ENCODE results near the gene CYP17A1. TPM values are rescaled to one million over a fixed set of nuclear protein-coding genes. Genes with fewer than 3 reads are reported as not detected.

Gene CYP17A1
- total and polyA plus RNA-seq, 2 experiments from 2014 or later = not detected

DNA sequence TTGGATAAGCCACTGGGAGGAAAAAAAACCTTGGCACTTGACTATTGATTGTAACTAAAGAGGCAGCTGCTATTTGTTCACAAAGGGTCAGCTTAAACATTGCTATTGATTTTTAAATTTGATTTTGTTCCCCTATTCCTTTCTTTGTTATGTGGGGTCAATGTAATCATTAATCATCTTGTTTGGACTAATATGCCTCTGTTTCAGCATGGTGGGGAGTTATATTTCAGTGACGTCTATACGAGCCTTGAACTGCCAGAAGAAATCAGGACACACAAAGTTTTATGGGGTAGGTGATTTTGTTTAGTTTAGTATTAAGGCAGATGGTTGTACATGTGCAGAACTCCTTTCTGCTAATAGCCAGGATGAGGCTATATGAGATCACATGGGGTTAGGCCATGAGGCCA is 39.5 kb upstream of the CYP17A1 start:
- no peak for DNase-seq (ENCODE audit: low spot score)
- no peak for ATAC-seq
- Histone ChIP-seq H3K27ac (ENCODE audit: low read depth) (no peak overlapping the region), H3K4me1 (ENCODE audit: insufficient read depth) (no peaks in the 10 kb centered on the region), H3K27me3 (ENCODE audit: insufficient read depth) (no peaks in the 10 kb centered on the region), H2AFZ (no peak overlapping the region), H3K4me2 (no peak overlapping the region), H3F3A (replicated peaks; ENCODE audit: low read depth) (no peaks in the 10 kb centered on the region), H4K20me1 (replicated peaks; ENCODE audit: insufficient read depth) (no peaks in the 10 kb centered on the region), H3K79me2 (replicated peaks; ENCODE audit: insufficient read depth) (no peaks in the 10 kb centered on the region), H3K9me2 (ENCODE audit: insufficient read depth) (no peaks in the 10 kb centered on the region), H3K4me3 (no peak overlapping the region), H3K36me3 (ENCODE audit: insufficient read depth) (no peaks in the 10 kb centered on the region)
- TF ChIP-seq ZNF114 (CRISPR knock-in tag; IDR thresholded peaks at IDR 0.05) (no peak), JUNB (IDR thresholded peaks at IDR 0.05; ENCODE audit: unreplicated experiment) (no peak)
- Mint-ChIP-seq H3K4me1 (no peaks in the 10 kb centered on the region), H3K27me3 (ENCODE audit: insufficient read depth, low read depth, poor library complexity) (no peaks in the 10 kb centered on the region), H3K36me3 (ENCODE audit: low read depth) (no peaks in the 10 kb centered on the region; the same call in 2 of the 3 replicates), H3K27ac (no peak overlapping the region), H3K4me3 (no peak overlapping the region), H3K9me3 (no peaks in the 10 kb centered on the region)

DNA sequence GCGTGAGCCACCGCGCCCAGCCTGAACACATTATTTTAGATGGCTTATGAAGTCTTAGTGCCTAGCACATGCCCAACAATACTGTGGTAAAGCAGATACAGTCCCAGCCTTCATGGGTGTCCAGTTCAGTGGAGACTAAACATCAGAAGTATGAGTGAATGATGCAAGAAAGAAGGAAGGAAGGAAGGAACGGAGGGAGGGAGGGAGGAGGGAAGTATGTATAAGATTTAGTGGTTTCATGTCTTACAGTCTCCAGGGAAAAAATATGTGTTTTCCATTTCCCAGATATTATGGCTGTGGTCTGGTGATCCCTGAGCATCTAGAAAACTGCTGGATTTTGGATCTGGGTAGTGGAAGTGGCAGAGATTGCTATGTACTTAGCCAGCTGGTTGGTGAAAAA is 35.0 kb upstream of the CYP17A1 start:
- Mint-ChIP-seq H3K4me3 (no peak overlapping the region), H3K4me1 (peaks cover 10% of the 10 kb centered on the region), H3K27me3 (ENCODE audit: insufficient read depth, low read depth, poor library complexity) (peaks cover 5% of the 10 kb centered on the region), H3K36me3 (ENCODE audit: low read depth) (no peaks in the 10 kb centered on the region; the same call in 2 of the 3 replicates), H3K27ac (no peak overlapping the region), H3K9me3 (no peaks in the 10 kb centered on the region)
- DNase-seq (ENCODE audit: low spot score) (no peak), ATAC-seq (no peak)
- no peak overlapping the region for H3K4me2 ChIP-seq
- H3K27ac ChIP-seq (ENCODE audit: low read depth) = no peak overlapping the region
- H4K20me1 ChIP-seq (replicated peaks; ENCODE audit: insufficient read depth) = no peaks in the 10 kb centered on the region
- H3K4me3 ChIP-seq = no peak overlapping the region
- H3F3A ChIP-seq (replicated peaks; ENCODE audit: low read depth) = peaks cover 10% of the 10 kb centered on the region
- no peaks in the 10 kb centered on the region for H3K27me3 ChIP-seq (ENCODE audit: insufficient read depth)
- H3K4me1 ChIP-seq (ENCODE audit: insufficient read depth) = no peaks in the 10 kb centered on the region
- TF ChIP-seq NANOG (IDR thresholded peaks at IDR 0.05; ENCODE audit: borderline replicate concordance) = no peak
- TF ChIP-seq ZNF114 (CRISPR knock-in tag; IDR thresholded peaks at IDR 0.05) = no peak
- no peak for TF ChIP-seq POLR2AphosphoS5 (IDR thresholded peaks at IDR 0.05; ENCODE audit: low read depth)
- no peak for TF ChIP-seq STAT1 (IDR thresholded peaks at IDR 0.05; ENCODE audit: unreplicated experiment)
- no peak for TF ChIP-seq CREB1 (CRISPR knock-in tag; IDR thresholded peaks at IDR 0.05; ENCODE audit: low read depth)
- TF ChIP-seq, protein P1, sequence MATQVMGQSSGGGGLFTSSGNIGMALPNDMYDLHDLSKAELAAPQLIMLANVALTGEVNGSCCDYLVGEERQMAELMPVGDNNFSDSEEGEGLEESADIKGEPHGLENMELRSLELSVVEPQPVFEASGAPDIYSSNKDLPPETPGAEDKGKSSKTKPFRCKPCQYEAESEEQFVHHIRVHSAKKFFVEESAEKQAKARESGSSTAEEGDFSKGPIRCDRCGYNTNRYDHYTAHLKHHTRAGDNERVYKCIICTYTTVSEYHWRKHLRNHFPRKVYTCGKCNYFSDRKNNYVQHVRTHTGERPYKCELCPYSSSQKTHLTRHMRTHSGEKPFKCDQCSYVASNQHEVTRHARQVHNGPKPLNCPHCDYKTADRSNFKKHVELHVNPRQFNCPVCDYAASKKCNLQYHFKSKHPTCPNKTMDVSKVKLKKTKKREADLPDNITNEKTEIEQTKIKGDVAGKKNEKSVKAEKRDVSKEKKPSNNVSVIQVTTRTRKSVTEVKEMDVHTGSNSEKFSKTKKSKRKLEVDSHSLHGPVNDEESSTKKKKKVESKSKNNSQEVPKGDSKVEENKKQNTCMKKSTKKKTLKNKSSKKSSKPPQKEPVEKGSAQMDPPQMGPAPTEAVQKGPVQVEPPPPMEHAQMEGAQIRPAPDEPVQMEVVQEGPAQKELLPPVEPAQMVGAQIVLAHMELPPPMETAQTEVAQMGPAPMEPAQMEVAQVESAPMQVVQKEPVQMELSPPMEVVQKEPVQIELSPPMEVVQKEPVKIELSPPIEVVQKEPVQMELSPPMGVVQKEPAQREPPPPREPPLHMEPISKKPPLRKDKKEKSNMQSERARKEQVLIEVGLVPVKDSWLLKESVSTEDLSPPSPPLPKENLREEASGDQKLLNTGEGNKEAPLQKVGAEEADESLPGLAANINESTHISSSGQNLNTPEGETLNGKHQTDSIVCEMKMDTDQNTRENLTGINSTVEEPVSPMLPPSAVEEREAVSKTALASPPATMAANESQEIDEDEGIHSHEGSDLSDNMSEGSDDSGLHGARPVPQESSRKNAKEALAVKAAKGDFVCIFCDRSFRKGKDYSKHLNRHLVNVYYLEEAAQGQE (IDR thresholded peaks at IDR 0.05; ENCODE audit: unreplicated experiment) = no peak
- no peak overlapping the region for H2AFZ ChIP-seq
- no peaks in the 10 kb centered on the region for H3K9me2 ChIP-seq (ENCODE audit: insufficient read depth)
- H3K79me2 ChIP-seq (replicated peaks; ENCODE audit: insufficient read depth) = no peaks in the 10 kb centered on the region
- no peaks in the 10 kb centered on the region for H3K36me3 ChIP-seq (ENCODE audit: insufficient read depth)

DNA sequence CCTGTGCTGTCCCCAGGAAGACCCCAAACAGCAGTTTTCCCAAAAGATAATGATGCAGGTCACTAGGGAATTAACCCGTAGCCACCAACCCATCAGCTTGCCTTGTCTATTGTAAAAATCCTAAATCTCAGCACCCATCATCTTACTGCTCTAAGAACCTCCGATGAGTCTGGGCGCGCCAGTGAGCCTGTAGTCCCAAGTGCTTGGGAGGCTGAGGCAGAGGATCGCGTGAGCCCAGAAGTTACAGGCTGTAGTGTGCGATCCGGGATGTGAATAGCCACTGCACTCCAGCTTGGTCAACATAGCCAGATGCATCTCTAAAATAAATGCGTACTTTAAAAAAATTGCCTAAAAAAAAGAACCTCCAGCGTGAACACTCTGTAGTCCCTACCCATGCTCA is 33.0 kb upstream of the CYP17A1 start:
- H3K79me2 ChIP-seq (replicated peaks; ENCODE audit: insufficient read depth) = no peaks in the 10 kb centered on the region
- H3K36me3 ChIP-seq (ENCODE audit: insufficient read depth) = no peaks in the 10 kb centered on the region; the same call in 1 of the 2 replicates
- ATAC-seq (peak; percentile 17), DNase-seq (ENCODE audit: low spot score) (peak; percentile 37)
- H3K4me1 ChIP-seq (ENCODE audit: insufficient read depth) = no peaks in the 10 kb centered on the region
- peak overlapping the region; percentile 76 for H3K4me2 ChIP-seq
- H3K4me3 ChIP-seq = peak overlapping the region; percentile 63
- no peaks in the 10 kb centered on the region for H4K20me1 ChIP-seq (replicated peaks; ENCODE audit: insufficient read depth)
- no peaks in the 10 kb centered on the region; the same call in 2 of the 3 replicates for H3K36me3 Mint-ChIP-seq (ENCODE audit: low read depth)
- no peak overlapping the region for H3K27ac ChIP-seq (ENCODE audit: low read depth)
- H3K27me3 Mint-ChIP-seq (ENCODE audit: insufficient read depth, low read depth, poor library complexity) = peaks cover 5% of the 10 kb centered on the region
- H3K27me3 ChIP-seq (ENCODE audit: insufficient read depth) = no peaks in the 10 kb centered on the region
- H3F3A ChIP-seq (replicated peaks; ENCODE audit: low read depth) = peaks cover 10% of the 10 kb centered on the region
- H2AFZ ChIP-seq = peak overlapping the region; percentile 99
- no peaks in the 10 kb centered on the region for H3K9me2 ChIP-seq (ENCODE audit: insufficient read depth)
- peaks cover 10% of the 10 kb centered on the region for H3K4me1 Mint-ChIP-seq
- H3K4me3 Mint-ChIP-seq = peak overlapping the region; percentile 76
- no peak overlapping the region for H3K27ac Mint-ChIP-seq
- H3K9me3 Mint-ChIP-seq = no peaks in the 10 kb centered on the region
- TF ChIP-seq, protein P1 (IDR thresholded peaks at IDR 0.05; ENCODE audit: unreplicated experiment) = no peak
- TF ChIP-seq CTCF (conservative IDR thresholded peaks at IDR 0.05; ENCODE audit: low read depth in 2 of 2) (no peak), CREB1 (CRISPR knock-in tag; IDR thresholded peaks at IDR 0.05; ENCODE audit: low read depth) (no peak), EZH2phosphoT487 (IDR thresholded peaks at IDR 0.05; ENCODE audit: unreplicated experiment) (no peak), POLR2AphosphoS5 (IDR thresholded peaks at IDR 0.05; ENCODE audit: low read depth) (no peak), STAT1 (IDR thresholded peaks at IDR 0.05; ENCODE audit: unreplicated experiment) (no peak), NANOG (IDR thresholded peaks at IDR 0.05; ENCODE audit: borderline replicate concordance) (no peak), ZNF331 (CRISPR knock-in tag; IDR thresholded peaks at IDR 0.05; ENCODE audit: low read depth) (no peak), EZH2 (IDR thresholded peaks at IDR 0.05; ENCODE audit: low read depth, unreplicated experiment) (no peak)
